GM18519 (cell line): Measurements from ENCODE around the gene UBASH3B.

Source experiments
- ATAC-seq: cut with Tn5 transposase; IDR thresholded peaks from one replicate; pipeline ENCODE4 v1.9.1; 2021; ENCODE audit warnings: mild to moderate bottlenecking, moderate library complexity; ENCODE audit not compliant: unreplicated experiment, low FRiP score

The UBASH3B gene

GRCh38 chr11:122705396-122705795 lies 49.9 kb downstream of the UBASH3B start:
- no peak for ATAC-seq

DNA sequence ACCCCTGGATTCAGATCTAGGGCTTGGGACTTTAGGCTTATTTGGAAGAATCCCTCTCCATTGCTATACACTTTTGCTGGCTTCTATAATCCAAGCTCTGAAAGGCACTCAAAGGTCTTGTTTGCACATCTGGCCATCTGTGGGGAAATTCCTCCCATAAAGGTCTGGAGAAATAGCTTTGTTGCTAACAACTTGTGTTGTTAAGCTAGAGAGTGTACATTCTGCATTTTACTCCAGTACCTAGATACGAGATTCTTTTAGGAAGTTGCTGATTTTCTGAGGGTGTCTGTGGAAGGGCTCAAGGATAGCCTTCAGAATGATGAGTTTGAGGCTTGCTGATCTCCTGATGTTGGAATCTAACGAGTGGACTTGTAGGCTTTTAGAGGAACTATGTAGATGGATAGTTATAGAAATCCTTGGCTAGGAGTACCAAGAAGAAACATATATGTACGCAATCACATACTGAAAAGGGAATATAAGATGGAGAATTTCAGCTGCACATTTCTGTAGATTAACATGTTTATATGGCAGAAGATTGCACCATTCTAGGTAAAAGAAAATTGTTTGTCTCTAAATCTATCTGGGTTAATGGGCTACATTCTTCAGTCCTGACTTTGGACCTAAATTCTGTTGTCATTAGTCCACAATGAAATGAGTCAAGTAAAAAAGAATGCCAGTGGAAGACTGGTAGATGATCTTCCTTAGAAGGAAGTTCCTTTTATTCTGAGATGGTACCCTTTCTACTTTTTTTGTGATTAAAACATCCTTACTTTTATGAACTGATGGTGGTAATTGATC lies 51.0 kb downstream of the UBASH3B start:
- ATAC-seq = no peak

- ATAC-seq = no peak
Measured at GRCh38 chr11:122707111-122707510, 51.6 kb downstream of the UBASH3B start.

GRCh38 chr11:122707901-122708300 lies 52.4 kb downstream of the UBASH3B start:
- ATAC-seq = no peak

DNA sequence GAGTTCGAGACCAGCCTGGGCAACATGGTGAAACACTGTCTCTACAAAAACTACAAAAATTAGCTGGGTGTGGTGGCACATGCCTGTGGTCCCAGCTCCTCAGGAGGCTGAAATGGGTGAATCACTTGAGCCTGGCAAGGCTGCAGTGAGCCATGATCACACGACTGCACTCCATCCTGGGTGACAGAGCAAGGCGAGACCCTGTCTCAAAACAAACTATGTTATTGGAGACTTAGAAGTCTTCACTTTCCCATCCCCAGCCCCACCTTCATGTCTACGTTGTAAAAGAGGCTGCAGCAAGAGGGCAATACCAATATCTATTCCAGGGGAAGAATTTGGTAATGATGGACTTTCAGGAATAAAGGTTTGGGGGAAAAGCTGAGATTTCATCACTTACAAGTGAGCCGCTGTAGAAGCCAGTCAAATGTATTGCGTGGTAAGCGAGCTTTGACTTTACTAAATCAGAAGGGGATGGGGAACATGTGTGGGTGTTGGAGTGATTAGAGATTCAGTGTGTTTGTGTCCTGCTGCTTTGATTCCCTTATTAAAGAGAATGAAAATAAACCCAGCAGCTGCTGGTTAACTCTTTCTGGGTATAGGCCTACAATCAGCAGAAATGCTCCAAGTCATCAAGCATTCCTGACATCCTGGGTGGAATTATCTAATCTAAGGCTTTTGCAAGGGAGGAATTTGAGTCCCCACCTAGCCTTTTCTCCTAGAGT lies 53.7 kb downstream of the UBASH3B start:
- ATAC-seq = no peak

DNA sequence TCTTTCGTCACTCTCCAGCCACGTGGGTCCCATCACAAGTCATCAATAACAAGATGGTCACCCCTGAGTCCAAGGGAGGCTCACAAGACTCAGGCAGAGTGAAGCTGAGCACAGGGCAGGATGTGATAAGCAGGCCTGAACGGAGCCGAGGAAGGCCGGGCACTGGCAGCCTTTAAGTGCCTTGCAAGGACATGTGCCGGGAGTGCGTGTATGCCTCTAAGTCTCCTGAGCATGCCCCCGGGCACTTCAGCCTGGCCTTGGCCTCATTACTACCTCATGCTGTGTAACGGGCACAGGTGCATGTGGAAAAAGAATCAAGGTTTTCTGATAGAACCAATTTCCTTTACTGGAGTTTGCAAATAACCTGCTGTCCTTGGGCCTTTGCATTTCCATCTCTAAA lies 55.8 kb downstream of the UBASH3B start:
- ATAC-seq = no peak

GRCh38 chr11:122711831-122712381 lies 56.4 kb downstream of the UBASH3B start:
- ATAC-seq = no peak

GRCh38 chr11:122714004-122714403 lies 58.5 kb downstream of the UBASH3B start:
- ATAC-seq = no peak

- ATAC-seq = no peak
Measured at GRCh38 chr11:122714484-122714883, 59.0 kb downstream of the UBASH3B start.

- ATAC-seq = no peak
Measured at GRCh38 chr11:122715548-122716440, 60.3 kb downstream of the UBASH3B start.

- peak; percentile 67 for ATAC-seq
Measured at GRCh38 chr11:122717264-122717867, 61.8 kb downstream of the UBASH3B start.

- ATAC-seq = no peak
Measured at GRCh38 chr11:122720107-122720881, 64.8 kb downstream of the UBASH3B start.

DNA sequence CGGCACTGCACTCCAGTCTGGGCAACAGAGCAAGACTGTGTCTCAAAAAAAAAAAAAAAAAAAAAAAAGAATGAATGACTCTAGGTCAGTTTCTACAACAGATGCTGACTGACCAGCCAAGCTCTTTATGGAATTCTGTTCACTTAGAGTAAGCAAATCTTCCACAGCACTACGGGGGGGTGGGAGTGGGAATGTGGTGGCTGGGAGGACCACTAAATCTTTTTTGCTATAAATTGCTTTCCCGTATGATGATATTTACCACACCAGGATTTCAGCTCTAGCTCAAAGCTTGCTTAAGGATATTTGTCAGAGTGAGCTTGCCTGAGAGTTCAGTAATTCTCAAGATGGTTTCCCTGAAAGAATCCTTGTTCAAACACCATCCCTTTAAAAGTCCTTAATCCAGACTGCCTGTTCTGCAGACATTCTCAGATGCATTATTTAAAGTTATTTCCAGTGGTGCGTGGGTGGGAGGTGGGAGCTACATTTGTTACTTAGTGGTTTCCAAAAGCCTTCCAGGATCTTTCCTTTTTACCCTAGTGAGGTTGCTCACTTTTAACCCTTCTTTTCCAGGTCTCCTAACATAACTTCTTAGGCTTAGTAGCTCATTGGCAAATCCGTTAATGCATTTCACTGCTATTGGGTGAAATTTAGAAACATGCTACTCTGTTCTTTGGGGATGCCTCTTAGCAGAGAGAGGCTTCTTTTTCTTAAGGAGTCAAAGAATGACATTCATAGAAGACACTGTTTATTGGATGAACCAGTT lies 65.9 kb downstream of the UBASH3B start:
- no peak for ATAC-seq

DNA sequence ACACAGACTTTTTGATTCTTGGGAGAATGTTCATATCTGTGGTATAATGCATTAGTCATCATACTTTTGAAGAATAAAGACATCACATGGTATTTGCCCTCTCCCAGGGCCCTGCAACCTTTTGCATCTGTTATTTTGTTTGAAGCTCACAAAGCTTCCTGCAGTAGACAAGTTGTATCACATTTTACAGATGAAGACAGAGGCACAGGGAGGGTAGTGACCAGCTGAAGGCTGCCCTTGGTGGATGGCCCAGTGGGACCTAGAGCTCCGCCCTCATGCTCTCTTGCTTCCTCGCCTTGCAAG lies 66.4 kb downstream of the UBASH3B start:
- no peak for ATAC-seq

GRCh38 chr11:122723106-122723505 lies 67.6 kb downstream of the UBASH3B start:
- ATAC-seq = no peak

- ATAC-seq = no peak
Measured at GRCh38 chr11:122723576-122723975, 68.1 kb downstream of the UBASH3B start.

DNA sequence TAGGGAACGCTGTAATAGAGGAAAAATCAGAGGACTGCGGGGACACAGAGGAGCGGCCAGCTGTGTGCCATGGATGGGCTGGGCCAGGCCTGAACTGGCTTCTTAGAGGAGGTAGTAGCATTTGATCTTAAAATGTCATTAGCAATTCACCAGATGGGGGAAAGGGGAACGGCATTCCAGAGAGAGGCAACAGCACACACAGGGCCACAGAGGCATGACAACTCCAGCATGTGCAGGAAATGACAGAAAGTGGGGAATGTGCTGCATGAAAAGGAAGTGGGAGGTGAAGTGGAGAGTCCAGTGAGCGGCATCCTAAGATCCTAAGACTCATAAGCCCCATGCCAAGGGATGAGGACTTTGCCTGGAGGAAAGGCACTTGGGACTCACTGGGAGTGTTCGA lies 69.0 kb downstream of the UBASH3B start:
- ATAC-seq = no peak

GRCh38 chr11:122726028-122726427 lies 70.5 kb downstream of the UBASH3B start:
- ATAC-seq = no peak
